Measurements from ENCODE around the gene MMP24. TPM values are rescaled to one million over a fixed set of nuclear protein-coding genes. Genes with fewer than 3 reads are reported as not detected.
A peak's percentile ranks its signal among the peaks of the same experiment; 100 is the strongest.
"Not testable (repeated sequence)": the region's sequence is repeated elsewhere in the genome, so short reads cannot be mapped to it uniquely, and the experiment has no call there.

MMP24 gene
- total RNA-seq, result 0.40 TPM
- long read RNA-seq, partial matches to known transcripts, result 1 of 37 reads
- long read RNA-seq, other reads (novel, unspliced or antisense), result 36 of 37 reads

DNA sequence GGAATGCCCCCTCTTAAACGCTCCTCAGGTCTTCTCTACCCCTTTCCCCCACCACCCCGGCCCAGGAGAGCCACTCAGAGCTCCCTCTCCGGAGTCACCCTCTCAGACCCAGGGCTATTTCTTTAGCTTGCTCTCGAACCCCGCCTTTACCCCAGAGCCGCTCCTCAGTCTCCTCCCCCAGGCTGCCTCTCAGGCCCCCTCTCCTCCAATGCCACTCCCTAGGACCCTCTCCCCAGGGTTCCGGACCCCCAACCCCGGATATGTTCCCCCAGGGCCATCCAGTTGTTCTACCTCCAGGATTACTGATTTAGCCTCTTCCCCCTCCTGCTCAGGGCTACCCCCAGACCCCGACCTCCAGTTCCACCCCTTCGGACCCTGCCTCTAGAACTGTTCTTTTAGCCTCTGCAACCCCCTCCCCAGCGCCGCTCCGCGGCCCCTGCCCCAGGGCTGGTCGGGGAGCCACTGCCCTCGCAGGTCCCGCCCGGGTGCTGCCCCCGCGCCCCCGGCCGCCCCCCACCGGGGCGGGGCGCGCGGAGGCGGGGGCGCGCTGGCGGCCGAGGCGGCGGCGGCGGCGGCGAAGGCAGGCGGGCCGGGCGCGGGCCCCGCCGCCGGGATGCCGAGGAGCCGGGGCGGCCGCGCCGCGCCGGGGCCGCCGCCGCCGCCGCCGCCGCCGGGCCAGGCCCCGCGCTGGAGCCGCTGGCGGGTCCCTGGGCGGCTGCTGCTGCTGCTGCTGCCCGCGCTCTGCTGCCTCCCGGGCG, at the start of gene MMP24:
MMP24 (plus strand) TSS at position 565 of the 758 bp plus-strand sequence; CDS start at position 614, 49 bp downstream.
- no peak for DNase-seq (ENCODE audit: low spot score)
- intact Hi-C loops (cut with DNase I), result no loop called here

- DNase-seq (ENCODE audit: low spot score), result no peak
- intact Hi-C loops (cut with DNase I), result no loop called here
These were observed 46.9 kb upstream of the MMP24 start for GRCh38 chr20:35179292-35180212.

- intact Hi-C loops (cut with DNase I), result no loop called here
- no peak for DNase-seq (ENCODE audit: low spot score)
These were observed 46.2 kb upstream of the MMP24 start for GRCh38 chr20:35180266-35180665.

DNA sequence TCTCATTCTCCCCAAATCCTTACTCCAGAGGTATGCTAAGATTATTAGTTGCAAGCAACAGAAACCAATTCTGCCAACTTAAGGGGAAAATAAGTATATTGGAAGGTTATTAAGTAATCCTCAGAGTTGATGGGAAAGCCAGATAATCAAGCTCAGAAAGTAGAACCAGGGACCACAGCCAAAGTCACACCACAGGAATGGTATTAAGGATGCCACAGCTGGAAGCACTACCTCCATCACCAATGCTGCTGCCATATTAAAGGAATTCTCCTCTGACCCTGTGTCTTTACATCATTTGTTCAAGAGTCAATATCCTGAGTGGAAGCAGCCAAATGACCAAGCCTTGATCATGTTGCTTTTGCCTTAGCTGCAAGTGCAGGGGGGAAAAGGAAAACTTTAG, 44.8 kb upstream of the MMP24 start:
- intact Hi-C loops (cut with DNase I), result no loop called here
- no peak for DNase-seq (ENCODE audit: low spot score)

DNA sequence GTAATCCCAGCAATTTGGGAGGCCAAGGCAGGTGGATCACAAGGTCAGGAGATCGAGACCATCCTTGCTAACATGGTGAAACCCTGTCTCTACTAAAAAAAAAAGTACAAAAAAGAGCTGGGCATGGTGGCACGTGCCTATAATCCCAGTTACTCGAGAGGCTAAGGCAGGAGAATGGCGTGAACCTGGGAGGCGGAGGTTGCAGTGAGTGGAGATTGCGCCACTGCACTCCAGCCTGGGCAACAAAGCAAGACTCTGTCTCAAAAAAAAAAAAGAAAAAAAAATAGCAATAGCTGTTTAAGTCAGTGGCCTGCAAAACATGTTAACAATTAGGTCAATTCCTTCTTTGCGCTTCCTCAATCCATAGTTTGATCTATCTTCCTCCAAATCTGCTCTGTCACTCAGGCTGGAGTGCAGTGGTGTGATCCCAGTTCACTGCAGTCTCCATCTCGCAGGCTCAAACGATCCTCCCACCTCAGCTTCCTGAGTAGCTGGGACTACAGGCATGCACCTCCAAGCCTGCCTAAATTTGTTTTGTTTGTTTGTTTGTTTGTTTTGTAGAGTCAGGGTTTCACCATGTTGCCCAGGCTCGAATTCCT, 39.7 kb upstream of the MMP24 start:
- DNase-seq (ENCODE audit: low spot score); intact Hi-C loops (cut with DNase I): not testable (repeated sequence)

DNA sequence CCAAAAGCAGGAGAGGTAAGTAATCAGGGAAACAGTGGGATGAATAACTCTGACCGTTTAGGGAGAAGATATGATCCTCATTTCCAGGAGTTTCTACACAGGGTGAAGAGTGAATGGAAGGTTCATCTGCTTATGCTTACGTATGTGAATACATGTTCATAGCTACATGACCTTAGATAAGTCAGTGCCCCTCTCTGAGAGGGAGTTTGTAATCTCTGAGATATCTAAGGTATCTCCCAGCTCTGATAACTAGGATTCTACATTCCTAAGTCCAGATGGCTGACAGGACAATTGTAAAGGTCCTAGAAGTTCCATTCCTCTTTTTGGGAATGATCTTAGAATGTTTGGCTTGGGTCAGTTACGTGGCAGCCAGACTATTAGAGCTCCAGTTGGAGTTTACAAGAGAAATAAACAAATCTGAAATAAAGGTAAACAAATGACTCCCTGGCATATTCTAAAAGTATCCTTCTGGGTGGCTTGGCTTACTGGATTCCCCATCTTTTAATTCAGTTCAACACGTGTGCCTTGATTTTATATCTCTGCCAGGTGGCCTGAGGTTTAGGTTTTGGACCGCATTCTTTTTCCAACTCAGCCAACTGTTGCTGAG, 38.8 kb upstream of the MMP24 start:
- intact Hi-C loops (cut with DNase I), result no loop called here
- no peak for DNase-seq (ENCODE audit: low spot score)

GRCh38 chr20:35189223-35189622, 37.3 kb upstream of the MMP24 start:
- intact Hi-C loops (cut with DNase I); DNase-seq (ENCODE audit: low spot score): not testable (repeated sequence)

DNA sequence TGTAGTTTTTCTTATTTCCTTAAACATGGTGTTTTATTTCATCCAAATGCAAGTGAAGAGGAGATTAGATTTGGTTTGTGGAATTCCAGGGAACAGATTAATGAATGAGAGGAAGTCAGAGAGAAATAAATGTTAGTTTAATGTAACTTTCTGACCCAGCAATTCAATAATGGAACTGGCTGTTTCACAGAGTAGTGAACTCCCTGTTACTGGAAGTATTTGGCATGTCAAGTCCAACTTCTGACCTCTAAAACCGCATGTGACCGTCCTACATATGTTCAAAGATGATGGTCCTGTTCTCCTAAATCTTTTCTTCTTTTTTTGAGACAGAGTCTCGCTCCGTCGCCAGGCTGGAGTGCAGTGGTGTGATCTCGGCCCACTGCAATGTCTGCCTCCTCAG, 35.9 kb upstream of the MMP24 start:
- no peak for DNase-seq (ENCODE audit: low spot score)
- intact Hi-C loops (cut with DNase I), result no loop called here

- intact Hi-C loops (cut with DNase I), result no loop called here
- no peak for DNase-seq (ENCODE audit: low spot score)
These were observed 34.9 kb upstream of the MMP24 start for GRCh38 chr20:35191419-35192117.

- DNase-seq (ENCODE audit: low spot score), result no peak
- intact Hi-C loops (cut with DNase I), result no loop called here
These were observed 34.2 kb upstream of the MMP24 start for GRCh38 chr20:35192118-35192872.

DNA sequence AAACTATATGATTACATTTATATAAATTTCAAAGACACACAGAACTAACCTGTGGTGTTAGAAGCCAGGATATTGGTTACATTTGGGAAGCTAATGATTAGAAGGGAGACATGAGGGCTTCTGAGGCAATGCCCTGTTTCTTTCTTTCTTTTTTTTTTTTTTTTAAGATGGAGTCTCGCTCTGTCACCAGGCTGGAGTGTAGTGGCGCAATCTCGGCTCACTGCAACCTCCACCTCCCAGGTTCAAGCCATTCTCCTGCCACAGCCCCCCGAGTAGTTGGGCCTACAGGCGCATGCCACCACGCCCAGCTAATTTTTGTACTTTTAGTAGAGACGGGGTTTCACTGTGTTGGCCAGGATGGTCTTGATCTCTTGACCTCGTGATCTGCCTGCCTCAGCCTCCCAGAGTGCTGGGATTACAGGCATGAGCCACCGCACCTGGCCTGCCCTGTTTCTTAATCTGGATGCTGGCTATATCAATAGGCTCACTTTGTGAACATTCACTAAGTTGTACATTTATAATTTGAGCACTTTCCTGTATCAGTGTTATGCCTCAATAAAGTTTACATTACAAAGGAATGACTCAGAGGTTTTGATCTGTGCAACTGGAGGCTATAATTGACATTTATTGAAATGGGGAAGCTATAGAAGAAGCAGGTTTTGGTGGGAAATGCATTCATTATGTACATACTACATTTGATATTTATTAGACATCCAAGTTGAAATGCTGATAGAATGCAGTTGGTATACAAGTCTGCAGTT, 33.3 kb upstream of the MMP24 start:
- DNase-seq (ENCODE audit: low spot score); intact Hi-C loops (cut with DNase I): not testable (repeated sequence)

- DNase-seq (ENCODE audit: low spot score), result no peak
- intact Hi-C loops (cut with DNase I), result no loop called here
These were observed 30.2 kb upstream of the MMP24 start for GRCh38 chr20:35196313-35196712.

GRCh38 chr20:35199740-35200139, 26.8 kb upstream of the MMP24 start:
- intact Hi-C loops (cut with DNase I), result no loop called here
- no peak for DNase-seq (ENCODE audit: low spot score)

DNA sequence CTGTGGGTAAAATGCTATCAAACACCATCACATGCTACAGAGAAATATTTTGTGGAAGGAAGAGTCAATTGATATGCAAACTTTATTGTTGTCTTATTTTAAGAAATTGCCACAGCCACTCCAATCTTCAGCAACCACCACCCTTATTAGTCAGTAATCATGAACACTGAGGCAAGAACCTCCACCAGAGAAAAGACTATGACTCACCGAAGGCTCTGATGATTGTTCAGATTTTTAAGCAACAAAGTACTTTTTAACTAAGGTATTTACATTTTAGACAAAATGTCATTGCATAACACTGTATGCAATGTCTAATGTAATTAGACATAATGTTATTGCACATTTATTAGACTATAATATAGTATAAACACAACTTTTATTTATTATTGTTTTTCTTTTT, 26.2 kb upstream of the MMP24 start:
- DNase-seq (ENCODE audit: low spot score), result no peak
- intact Hi-C loops (cut with DNase I), result no loop called here

GRCh38 chr20:35201467-35201866, 25.0 kb upstream of the MMP24 start:
- intact Hi-C loops (cut with DNase I); DNase-seq (ENCODE audit: low spot score): not testable (repeated sequence)

- intact Hi-C loops (cut with DNase I), result no loop called here
- no peak for DNase-seq (ENCODE audit: low spot score)
These were observed 19.7 kb upstream of the MMP24 start for GRCh38 chr20:35206802-35207201.

GRCh38 chr20:35207950-35208611, 18.4 kb upstream of the MMP24 start:
- intact Hi-C loops (cut with DNase I), result loop anchor here (1.0 to 2.0 kb wide), 2 partner anchors 63 to 111 kb away; no protein-coding TSS in a partner anchor
- DNase-seq (ENCODE audit: low spot score), result peak; percentile 85

Measured in cardiac septum (tissue), 1 donor.